NCI-H69 (cell line): ENCODE results near the gene NTPCR.
"Not testable (repeated sequence)": the region's sequence is repeated elsewhere in the genome, so short reads cannot be mapped to it uniquely, and the experiment has no call there.

Source experiments
- DNase-seq: peaks from one replicate; lab custom pipeline; 2025; lab: John Stamatoyannopoulos, UW

The NTPCR gene, protein sequence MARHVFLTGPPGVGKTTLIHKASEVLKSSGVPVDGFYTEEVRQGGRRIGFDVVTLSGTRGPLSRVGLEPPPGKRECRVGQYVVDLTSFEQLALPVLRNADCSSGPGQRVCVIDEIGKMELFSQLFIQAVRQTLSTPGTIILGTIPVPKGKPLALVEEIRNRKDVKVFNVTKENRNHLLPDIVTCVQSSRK

DNA sequence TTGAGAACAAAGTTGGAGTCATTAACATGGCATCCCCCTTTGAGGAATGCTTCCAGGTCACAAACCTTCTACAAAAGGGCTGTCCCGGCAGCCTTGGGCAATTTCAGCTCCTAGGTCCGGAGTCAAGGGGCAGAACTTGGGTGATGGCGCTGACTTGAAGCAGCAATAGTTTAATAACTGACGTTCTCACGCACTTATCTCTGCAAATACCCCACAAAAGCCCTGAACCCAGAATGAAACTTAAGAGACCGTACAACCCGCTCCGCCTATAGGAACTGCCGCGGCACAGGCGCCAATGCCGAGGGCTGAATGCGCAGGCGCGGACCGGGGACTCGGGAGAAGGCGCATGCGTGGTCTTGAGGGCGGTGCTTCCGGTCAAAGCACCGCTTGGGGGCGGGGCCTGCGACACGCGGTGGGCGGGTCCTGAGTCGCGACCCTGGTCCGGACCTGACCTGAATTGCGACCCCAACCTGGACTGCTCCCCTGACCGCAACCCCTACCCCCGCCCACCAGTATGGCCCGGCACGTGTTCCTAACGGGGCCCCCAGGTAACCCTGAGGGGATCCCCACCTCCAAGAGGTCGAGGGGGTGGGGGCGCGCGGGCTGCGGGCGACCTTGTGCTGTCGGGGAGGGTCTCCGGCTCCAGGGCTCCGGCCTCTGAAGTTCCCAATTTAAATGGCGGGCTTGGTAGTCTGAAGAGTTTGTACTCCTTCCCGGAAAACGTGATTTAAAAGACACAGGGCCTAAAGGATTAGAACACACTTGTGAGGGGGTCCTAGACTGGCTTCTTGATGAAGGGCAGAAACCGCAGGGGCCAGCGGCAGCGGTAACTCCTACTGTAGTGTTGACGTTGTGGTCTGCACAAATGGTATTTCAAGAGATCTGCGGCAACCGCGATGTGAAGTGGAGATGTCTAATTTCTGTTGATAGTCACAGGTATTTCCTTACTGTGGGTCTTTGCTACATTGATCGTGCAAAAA is at the start of gene NTPCR:
Gene NTPCR, plus strand, starts transcription at position 415 of the 980 bp plus-strand sequence. Its CDS starts 100 bp downstream, at position 515.
- DNase-seq: peak; percentile 96

DNA sequence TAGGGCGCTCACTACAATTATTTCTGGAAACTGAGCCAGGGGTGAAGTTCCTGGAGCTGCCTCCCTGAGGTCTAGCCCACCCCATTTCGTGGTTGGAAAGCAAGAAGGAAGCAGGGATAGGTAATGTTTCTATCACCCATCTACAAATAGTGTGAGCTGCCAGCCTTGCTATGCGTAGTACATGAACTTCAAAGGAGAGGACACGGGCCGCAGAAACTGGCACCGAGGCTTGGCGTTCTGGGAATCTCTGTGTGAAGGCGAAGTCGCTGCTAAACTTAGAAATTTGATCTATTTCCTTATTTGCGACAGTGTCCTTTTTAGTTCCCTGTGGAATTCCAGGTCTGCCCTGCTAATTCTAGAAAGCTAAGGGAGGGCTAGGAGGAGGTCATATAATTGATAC is 49.6 kb upstream of the NTPCR start:
- DNase-seq: no peak

DNA sequence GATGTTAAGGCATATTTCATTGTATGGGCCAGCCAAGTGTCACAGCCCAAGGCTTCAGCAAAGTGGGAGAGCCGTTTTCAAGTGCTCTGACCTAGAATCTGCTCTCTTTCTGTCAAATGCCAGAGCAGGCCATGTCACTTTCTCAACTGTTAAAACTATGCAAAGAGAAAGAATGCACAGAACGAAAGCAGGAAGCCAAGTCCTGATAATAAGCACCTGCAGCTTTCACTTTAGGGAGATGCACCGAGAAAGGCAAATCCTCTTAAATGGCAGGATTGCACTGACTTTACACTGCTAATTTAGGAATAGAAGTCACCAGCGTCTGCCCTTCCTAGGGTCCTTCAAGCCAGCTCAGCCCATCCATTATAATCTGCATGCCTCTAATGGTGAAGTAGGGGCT is 49.2 kb upstream of the NTPCR start:
- DNase-seq: no peak

DNA sequence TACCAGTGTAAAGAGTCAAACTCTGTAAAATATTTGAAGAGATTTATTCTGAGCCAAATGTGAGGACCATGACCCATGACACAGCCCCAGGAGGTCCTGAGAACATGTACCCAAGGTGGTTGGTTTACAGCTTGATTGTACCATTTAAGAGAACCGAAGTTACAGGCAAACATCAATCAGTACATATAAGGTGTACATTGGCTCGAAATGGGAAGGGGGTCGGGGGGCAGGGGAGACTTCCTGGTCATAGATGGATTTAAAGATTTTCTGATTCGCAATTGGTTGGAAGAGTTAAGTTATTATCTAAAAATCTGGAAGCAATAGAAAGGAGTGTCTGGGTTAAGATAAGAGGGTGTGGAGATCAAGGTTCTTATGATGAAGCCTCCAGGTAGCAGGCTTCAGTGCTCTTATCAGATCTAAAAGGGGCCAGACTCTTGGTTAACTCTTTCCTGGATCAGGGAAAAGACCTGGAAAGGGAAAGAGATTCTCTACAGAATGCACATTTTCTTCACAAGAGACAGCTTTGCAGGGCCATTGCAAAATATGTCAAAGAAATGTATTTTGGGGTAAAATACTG is 47.5 kb upstream of the NTPCR start:
- DNase-seq: no peak

DNA sequence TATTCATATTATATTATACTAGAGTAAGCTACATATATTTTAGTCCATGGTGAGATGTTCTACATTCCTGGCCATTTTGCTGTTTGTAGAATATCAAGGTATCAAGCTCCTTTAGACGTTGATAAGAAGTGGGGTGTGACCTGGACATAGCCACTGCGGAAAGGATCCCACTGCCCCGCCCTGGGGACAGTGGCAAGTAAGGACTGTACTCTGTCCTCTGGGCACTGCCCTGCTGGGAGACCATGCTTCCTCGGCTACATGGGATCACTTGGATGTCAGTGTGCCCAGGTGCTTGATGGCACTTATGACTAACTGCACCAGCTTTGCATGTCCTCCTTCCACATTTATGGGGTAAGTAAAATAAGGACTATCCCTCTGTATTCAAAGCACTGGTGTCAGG is 46.3 kb upstream of the NTPCR start:
- DNase-seq: no peak

DNA sequence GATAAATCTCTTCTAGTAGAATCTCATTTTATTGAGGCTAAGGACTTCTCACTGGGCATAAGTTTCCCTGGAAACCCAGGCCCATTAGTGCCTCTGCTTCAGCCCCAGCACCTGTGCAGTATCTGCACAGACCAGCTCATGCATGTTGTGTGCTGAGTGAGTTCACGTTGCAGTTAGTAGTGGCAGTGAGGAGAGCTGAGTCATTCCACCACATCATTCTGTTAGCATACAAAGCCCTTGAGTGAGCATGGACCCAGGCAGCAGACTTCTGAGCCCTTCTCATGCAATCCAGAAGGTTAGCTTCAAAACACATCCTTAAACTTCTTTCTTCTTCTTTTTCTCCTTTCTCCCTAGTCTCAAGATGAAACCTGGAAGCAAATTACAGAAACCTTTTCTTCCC is 45.8 kb upstream of the NTPCR start:
- DNase-seq: no peak

DNA sequence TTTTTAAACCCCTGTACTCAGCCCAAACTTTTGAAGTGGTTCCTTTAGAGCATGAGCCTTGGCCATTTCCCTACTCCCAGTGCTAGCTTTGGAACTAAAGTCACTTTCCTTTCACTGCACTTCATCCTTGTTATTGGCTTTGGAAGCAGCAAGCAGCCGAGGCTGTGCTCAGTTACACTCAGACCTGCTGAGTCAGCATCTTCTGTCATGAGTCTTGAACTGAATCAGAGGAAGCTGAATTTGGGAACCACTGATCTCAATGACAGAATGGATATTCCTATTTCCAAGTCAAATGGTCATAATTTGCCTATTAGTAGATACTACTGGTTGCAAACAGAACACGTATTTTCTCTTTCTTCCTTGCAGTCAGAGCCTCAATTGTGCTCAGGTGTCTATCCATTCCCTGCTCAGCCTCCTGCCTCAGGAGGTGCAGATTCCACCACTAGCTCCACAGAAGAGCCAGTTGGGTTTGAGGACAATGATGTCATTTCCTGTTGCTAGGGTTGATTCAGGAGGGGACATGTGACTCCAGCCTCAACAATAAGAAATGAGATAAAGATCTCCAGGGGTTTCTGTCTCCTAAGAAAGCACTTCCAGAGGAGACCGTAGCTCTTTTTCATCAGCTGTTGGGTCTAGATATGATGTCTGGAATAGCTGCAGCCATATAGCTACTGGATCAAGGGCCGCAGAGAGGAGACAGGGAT is 44.9 kb upstream of the NTPCR start:
- no peak for DNase-seq

DNA sequence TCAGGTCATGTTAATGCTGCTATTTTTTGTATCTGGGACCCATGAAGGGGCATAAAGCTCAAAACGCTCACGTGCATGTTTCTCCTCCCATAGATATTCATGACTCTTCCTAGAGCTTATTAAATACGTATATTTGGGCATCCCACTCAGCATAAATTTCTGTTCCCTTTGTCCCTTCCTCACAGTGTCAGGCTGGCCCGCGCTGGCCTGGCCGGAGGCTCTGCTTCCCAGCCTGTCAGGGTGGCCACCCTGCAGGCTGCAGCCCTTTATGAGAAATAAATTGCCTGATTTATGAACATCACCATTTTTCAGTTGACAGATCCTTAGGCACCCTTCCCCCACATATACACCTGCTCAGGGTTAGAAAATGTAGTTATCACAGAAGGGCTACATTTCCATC is 44.0 kb upstream of the NTPCR start:
- no peak for DNase-seq

DNA sequence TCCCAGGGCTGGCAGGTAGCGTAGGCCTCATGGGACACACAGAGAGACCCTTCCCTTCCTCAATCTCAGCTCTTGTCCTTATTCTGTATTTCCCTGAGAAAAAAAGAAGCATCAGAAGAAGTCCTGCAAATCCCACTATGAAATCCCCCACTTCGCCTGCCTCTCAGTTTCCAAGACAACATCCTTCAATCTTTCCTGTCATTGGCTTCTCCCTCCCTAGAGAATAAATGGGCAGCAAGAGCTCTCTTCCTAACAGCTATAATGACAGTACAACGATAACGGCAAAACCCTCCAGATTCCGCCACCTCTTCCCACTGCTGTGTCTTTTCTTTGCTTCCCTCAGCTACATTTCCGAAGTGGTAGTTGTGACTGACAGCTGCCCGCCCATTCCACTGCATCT is 41.6 kb upstream of the NTPCR start:
- no peak for DNase-seq

DNA sequence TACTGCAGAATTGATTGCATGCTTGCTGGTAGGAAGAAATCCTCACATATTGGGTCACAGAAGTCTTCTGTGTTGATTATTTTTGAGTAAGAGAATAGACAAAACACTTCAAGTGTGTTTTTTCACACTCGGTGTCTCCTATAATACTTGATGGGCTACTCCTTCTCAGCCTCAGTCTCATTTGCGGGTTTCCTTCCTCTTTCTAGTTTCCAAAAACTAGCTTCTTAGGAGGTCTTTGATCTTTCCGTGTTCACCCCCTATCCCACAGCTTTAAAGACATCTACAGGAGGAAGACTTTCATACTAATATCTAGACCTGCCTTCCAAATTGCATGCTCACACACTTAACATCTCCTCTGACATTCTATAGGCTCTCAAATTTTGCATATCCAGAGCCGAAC is 40.7 kb upstream of the NTPCR start:
- no peak for DNase-seq

DNA sequence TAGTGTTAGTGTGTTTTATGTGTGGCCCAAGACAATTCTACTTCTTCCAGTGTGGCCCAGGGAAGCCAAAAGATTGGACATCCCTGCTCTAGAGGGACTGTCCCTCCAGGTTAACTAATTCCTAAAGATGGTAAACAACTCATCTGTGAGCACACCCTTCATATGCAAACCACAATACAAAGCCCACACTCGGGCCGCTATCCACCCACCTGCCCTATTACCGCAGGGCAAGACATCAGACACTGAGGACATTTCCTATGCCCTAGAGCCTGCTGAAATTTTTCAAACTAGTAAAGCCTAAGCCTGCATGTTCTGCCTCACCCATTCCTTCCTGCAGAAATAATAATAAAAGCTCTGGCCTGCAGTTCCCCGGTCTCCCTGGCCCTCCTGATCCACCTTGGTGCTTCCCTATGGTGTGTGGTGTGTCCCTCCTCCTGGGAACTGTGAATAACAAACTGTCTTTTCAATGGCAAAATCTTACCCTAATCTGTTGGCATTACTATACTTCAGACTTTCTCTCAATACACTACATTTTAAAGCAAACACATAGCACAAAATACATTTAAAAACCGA is 39.3 kb upstream of the NTPCR start:
- DNase-seq: no peak

DNA sequence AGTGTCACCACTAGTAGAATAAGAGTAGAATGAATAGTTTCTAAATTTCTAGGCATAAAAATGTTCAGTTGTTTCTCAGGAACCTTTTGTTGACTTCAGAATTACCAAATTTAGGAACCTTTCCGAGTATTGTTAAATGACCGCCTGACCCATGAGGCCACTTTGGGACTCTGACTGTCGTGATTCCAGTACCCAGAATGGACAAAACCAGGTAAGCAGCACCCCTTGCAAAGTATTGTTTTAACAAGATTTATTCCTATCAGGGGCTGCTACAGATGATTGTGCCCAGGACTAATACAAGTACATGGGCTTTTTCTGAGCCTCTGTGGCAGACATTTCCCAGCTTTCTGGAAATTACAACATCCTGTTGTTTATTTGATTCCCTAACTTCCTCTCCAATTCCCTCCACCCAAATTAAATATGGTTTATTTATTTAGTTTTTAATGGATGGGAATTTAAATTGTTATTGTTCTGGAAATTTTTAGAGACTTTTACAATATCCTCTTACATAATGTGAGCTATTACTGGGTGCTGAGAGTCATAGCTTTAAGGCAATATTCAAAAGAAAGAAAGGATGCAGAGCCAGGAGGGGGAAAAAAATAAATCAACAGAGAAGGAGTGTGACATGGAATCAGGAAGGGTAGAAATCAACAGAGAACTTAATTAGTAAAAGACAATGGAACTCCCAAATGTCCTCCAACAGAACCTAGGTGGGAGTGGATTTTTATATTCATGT is 37.4 kb upstream of the NTPCR start:
- DNase-seq: no peak

DNA sequence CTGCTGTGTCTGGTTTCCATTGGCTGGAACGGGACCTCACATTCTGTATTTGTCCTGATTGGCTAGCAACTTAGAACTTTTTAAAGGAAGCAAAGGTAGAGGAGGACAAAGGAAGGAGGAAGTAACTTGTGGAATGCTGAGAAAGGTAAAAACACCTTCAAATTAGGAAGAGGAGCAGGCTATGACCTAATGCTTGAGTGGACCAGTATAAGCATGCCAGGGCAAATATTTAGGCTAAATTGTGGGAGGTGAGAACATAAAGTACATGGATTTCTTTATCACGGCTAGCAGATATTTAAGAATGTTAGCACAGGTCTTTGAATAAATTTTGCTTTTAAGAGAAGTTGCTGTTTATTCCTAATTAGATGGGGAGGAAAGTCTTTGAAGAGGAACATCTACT is 36.1 kb upstream of the NTPCR start:
- DNase-seq: not testable (repeated sequence)

DNA sequence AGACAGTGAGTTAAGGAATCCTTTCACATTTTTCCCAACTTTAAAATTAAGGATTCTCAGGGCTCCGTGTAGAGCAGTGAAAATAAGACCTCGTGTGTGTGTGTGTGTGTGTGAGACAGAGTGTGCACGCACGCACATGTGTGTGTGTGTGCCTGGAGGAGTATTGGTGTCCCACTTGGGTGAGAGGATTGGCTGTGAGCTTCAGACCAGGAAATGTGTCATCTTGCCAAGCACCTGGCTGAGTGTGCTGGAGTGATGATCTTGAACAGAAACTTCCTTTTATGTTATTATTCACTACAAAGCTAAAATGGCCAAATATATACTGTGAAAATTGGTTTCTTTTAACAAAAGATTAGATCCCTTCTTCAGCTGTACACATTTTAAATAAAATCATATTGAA is 35.2 kb upstream of the NTPCR start:
- no peak for DNase-seq

DNA sequence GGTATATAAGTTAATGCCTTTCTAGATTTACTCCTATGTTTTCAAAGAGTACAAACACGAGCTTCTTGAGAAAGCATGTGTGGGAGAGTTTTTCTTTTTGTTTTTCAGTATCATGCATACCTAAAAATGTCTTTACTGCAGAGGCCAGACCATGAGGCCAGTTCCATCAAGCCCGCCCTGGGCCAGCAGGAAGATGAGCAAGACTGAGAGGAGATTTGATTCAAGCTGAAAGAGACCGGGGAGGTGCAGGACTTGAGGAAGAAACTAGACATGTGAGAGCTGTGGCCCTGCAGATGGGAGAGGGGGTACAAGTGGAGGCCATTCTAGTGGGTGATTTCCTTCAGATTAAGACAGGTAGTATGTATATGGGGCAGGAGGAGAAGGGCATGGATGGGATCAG is 33.4 kb upstream of the NTPCR start:
- no peak for DNase-seq

DNA sequence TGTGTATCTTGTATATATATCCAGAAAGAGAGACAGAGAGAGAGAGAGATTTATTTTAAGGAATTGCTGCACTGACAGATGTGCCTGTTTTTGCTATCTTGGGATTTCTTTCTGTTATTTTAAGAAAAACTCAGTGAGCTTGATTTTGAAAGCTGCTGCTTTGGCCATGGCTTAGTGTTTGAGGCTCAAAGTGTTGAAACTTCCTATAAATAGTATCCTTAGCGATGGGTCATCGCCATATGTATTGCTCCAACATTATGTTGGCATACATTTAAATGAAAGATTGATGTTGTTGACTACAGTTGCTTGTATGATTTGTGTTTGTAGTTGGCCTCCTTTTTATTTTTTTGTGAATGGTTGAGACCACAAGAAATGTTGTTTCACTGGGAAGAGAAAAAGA is 29.0 kb upstream of the NTPCR start:
- no peak for DNase-seq

DNA sequence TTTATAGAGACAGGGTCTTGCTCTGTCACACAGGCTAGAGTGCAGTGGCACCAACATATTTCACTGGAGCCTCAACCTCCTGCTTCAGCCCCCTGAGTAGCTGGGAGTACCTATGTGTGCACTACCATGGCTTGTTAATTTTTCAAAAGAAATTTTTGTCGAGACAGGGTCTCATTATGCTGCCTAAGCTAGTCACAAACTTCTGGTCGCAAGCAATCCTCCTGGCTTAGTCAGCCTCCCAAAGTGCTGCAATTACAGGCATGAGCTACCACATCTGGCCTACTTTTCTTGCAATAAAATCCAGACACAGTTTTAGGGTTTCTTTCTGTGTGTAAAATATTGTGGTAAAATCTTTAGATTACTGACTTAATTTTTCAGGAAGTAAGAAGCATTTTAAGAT is 27.9 kb upstream of the NTPCR start:
- no peak for DNase-seq

DNA sequence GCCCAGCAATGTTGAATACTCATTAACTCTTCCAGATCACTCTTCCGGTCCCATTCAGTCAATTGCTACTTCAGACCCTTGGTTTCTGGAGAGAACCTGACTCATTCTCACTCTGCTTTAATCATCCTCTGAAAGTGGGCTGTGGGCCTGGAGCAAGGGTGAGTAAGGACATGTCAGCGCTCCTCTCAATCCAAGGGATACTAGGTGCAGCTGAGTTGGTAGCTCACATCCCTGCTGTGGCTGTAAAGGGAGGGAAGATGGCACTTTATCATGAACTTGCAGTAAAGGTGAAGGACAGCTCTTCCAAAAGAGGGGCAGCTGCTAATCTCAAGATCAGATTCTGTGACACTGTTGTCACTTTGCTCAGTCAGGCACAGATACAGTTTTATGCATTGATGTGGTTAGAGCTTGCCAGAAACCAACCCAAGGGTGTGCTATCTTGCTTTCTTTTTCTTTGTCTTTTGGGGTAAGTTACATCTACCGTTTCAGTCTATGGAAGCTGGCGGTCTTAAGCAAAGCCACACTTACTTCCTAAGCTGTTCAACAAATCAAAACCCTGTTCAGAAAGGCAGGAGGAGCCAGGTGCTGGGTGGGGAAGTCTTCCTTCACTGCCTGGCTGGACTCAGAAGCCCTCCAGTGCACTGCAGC is 26.5 kb upstream of the NTPCR start:
- DNase-seq: no peak

DNA sequence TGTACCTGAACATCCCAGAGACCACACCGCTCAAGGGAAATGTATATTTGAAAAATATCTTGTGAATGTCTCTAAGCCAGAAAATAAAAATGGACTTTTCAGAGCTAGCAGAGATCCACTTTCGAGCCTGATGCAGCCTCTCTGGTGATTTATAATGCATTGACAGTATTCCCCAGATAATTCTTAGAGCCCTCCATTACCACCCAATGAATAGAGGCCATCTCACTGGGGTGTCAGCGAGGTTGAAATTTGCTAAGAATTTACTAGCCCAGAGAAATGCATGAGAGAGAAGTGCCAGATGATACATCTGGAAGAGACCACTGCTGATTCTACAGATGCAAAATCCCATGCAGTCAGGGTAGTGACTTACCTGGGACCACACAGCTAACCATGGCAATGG is 25.5 kb upstream of the NTPCR start:
- DNase-seq: no peak

DNA sequence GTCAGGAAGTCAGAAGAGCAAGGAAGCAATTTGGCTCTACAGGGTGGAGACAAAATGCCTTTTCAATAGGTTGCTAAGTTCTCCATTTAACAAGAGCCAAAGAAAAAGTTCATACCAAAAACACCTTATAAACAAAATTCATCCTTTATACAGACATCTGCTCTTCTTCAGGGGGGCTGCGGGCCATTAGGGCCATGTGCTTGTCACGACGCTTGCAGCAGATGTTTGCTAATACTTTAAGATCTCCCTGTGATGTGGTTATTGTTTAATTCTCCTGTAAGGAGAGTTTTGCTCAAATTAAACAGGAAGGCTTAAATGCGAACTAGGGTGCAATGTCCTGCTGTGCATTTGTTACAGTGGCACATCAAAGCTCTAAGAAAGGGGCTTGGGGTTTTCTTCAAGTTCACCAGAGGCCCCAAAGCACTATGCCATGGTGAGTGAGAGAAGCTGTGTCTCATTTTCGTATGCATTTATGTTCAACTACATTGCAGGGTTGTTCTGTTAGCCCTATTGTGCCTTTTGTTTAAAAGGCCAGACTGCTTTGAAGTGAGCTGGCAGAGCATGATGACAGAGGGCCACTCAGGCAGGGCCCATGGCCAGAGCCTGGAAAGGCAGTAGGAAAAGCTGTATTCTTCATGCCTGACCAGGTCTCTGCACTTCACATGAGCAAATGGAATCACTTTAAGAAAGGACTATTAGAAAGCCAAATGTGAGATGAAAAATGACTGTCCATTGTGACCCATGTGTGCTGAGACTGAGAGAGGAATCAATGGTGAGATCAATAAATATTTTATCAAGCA is 24.8 kb upstream of the NTPCR start:
- DNase-seq: no peak
